Liver (tissue), 9 donors: ENCODE measurements around the gene GPBP1L1. TPM values are rescaled to one million over a fixed set of nuclear protein-coding genes. Genes with fewer than 3 reads are reported as not detected.
"Not testable (repeated sequence)": the region's sequence is repeated elsewhere in the genome, so short reads cannot be mapped to it uniquely, and the experiment has no call there.

Source experiments
- DNase-seq: peaks from one replicate; pipeline ENCODE4 v3.0.0-alpha.2; 2017; ENCODE audit warnings: low spot score
- H3K27ac ChIP-seq, 2 donors: one replicate each; pipeline ENCODE4 v1.7.0; 2013; ENCODE audit warnings: inconsistent platforms in 2 of 2, low read length in 2 of 2, control low read depth in 1 of 2, low read depth in 1 of 2, mild to moderate bottlenecking in 1 of 2
- H3K27me3 ChIP-seq, 4 donors: one replicate each; pipeline versions ENCODE4 v1.6.1 to v1.7.0; 2013; ENCODE audit warnings: low read length in 3 of 4, inconsistent platforms in 1 of 4, mild to moderate bottlenecking in 1 of 4, moderate library complexity in 1 of 4; ENCODE audit not compliant: control insufficient read depth in 4 of 4, insufficient read depth in 4 of 4
- H3K36me3 ChIP-seq, 4 donors: one replicate each; pipeline versions ENCODE4 v1.6.1 to v1.7.0; 2013; ENCODE audit warnings: low read length in 3 of 4, mild to moderate bottlenecking in 3 of 4, low read depth in 1 of 4, moderate library complexity in 1 of 4; ENCODE audit not compliant: control insufficient read depth in 4 of 4, insufficient read depth in 3 of 4
- H3K4me1 ChIP-seq, 4 donors: one replicate each; pipeline versions ENCODE4 v1.6.1 to v1.7.0; 2013; ENCODE audit warnings: low read length in 3 of 4, mild to moderate bottlenecking in 3 of 4, moderate library complexity in 1 of 4; ENCODE audit not compliant: control insufficient read depth in 4 of 4, insufficient read depth in 4 of 4
- H3K4me3 ChIP-seq, 3 donors: one replicate each; pipeline versions ENCODE4 v1.6.1 to v1.7.0; 2013; ENCODE audit warnings: low read length in 3 of 3, control low read depth in 1 of 3, low read depth in 1 of 3, mild to moderate bottlenecking in 1 of 3
- H3K9ac ChIP-seq, 2 donors: one replicate each; pipeline ENCODE4 v1.7.0; 2013; ENCODE audit warnings: low read length in 2 of 2, mild to moderate bottlenecking in 2 of 2, moderate library complexity in 2 of 2, control low read depth in 1 of 2, low read depth in 1 of 2
- H3K9me3 ChIP-seq, 4 donors: one replicate each; pipeline versions ENCODE4 v1.6.1 to v1.7.0; 2013; ENCODE audit warnings: low read length in 3 of 4; ENCODE audit not compliant: control insufficient read depth in 4 of 4
- ATF3 ChIP-seq: IDR thresholded peaks from 2 replicates; pipeline ENCODE4 v1.6.1; 2016; ENCODE audit warnings: antibody characterized with exemption
- CTCF ChIP-seq: fragments of 150-350 bp; IDR thresholded peaks from 2 replicates; pipeline ENCODE4 v1.5.1; 2017; ENCODE audit warnings: improper control_type of control experiment, low read depth, low read length; ENCODE audit not compliant: missing input control
- EGR1 ChIP-seq, 2 donors: IDR thresholded peaks; 2 replicates each; pipeline ENCODE4 v1.6.1; 2016 to 2018; ENCODE audit warnings: antibody characterized with exemption in 2 of 2, low read depth in 2 of 2
- FOXA1 ChIP-seq: IDR thresholded peaks from 2 replicates; pipeline ENCODE4 v1.6.1; 2016; ENCODE audit warnings: antibody characterized with exemption
- FOXA2 ChIP-seq: IDR thresholded peaks from 2 replicates; pipeline ENCODE4 v1.6.1; 2016; ENCODE audit warnings: antibody characterized with exemption
- GABPA ChIP-seq, 2 donors: IDR thresholded peaks in 1 of 2; conservative IDR thresholded peaks in 1 of 2; 2 replicates each; pipeline ENCODE4 v1.6.1; 2016; ENCODE audit warnings: antibody characterized with exemption in 2 of 2, mild to moderate bottlenecking in 1 of 2, moderate library complexity in 1 of 2
- HNF4A ChIP-seq, 2 donors: conservative IDR thresholded peaks; 2 replicates each; pipeline ENCODE4 v1.6.1; 2016; ENCODE audit warnings: antibody characterized with exemption in 2 of 2, mild to moderate bottlenecking in 2 of 2
- HNF4G ChIP-seq: IDR thresholded peaks from 2 replicates; pipeline ENCODE4 v1.6.1; 2016; ENCODE audit warnings: antibody characterized with exemption
- JUND ChIP-seq, 2 donors: IDR thresholded peaks; 2 replicates each; pipeline ENCODE4 v1.6.1; 2016; ENCODE audit warnings: antibody characterized with exemption in 2 of 2
- MAX ChIP-seq: IDR thresholded peaks from 2 replicates; pipeline ENCODE4 v1.6.1; 2016; ENCODE audit warnings: antibody characterized with exemption
- NR2F2 ChIP-seq: IDR thresholded peaks from 2 replicates; pipeline ENCODE4 v1.6.1; 2016; ENCODE audit warnings: antibody characterized with exemption
- RAD21 ChIP-seq, 2 donors: IDR thresholded peaks; 2 replicates each; pipeline ENCODE4 v1.6.1; 2016; ENCODE audit warnings: antibody characterized with exemption in 2 of 2, mild to moderate bottlenecking in 2 of 2
- REST ChIP-seq: IDR thresholded peaks from 2 replicates; pipeline ENCODE4 v1.6.1; 2016; ENCODE audit warnings: antibody characterized with exemption, mild to moderate bottlenecking
- RXRA ChIP-seq, 2 donors: IDR thresholded peaks; 2 replicates each; pipeline ENCODE4 v1.6.1; 2017 to 2018; ENCODE audit warnings: antibody characterized with exemption in 2 of 2, mild to moderate bottlenecking in 1 of 2
- SP1 ChIP-seq: IDR thresholded peaks from 2 replicates; pipeline ENCODE4 v1.6.1; 2018; ENCODE audit warnings: antibody characterized with exemption, mild to moderate bottlenecking
- TAF1 ChIP-seq: conservative IDR thresholded peaks from 2 replicates; pipeline ENCODE4 v1.6.1; 2016; ENCODE audit warnings: antibody characterized with exemption, mild to moderate bottlenecking
- YY1 ChIP-seq: IDR thresholded peaks from 2 replicates; pipeline ENCODE4 v1.6.1; 2016; ENCODE audit warnings: antibody characterized with exemption, mild to moderate bottlenecking
- ZBTB33 ChIP-seq: IDR thresholded peaks from 2 replicates; pipeline ENCODE4 v1.6.1; 2016; ENCODE audit warnings: antibody characterized with exemption
- WGBS: extraction: QIAGEN DNeasy Blood & Tissue Kit; methylation state at CpG from one replicate; pipeline ENCODE4 v1.1.7; 2013; 5-methylcytosine and 5-hydroxymethylcytosine counted together
- polyA plus RNA-seq, 2 donors: library from polyadenylated mRNA; stranded (reverse) in 1 of 2; unstranded in 1 of 2; fragments of 200-250 nt in 1 of 2; fragments of >200 nt in 1 of 2; fragmentation: Nextera tagmentation in 1 of 2; extraction: Ambion mirVana in 1 of 2; gene quantifications; one replicate each; pipeline versions ENCODE4 v1.2.1 to v1.2.3, GENCODE V29; 2013 to 2015
- total RNA-seq, 2 donors: library from RNA; depleted of rRNA; stranded (reverse); fragments of >200 nt; gene quantifications; one replicate each; pipeline ENCODE4 v1.2.3, GENCODE V29; 2014
- donor health status: healthy.
- donor health status: healthy.
- donor health status: healthy.
- donor health status: healthy.
- donor health status: healthy.

GPBP1L1 gene
- total and polyA plus RNA-seq, 4 donors, result 24.8 to 86.7 (median 53.5) TPM

GRCh38 chr1:45604239-45604638 is 82.1 kb downstream of the GPBP1L1 start:
- 96% methylated on average over 2 of the region's 2 CpGs for WGBS
- H3K9ac ChIP-seq, result no peak overlapping the region
- no peak for TF ChIP-seq REST
- no peak for TF ChIP-seq GABPA (IDR thresholded peaks at IDR 0.05 in 1 of 2, conservative IDR thresholded peaks at IDR 0.05 in 1 of 2)
- TF ChIP-seq TAF1, result no peak
- no peak for TF ChIP-seq YY1
- TF ChIP-seq JUND (IDR thresholded peaks at IDR 0.05), result no peak
- TF ChIP-seq HNF4G, result no peak
- no peak for TF ChIP-seq EGR1 (IDR thresholded peaks at IDR 0.05; ENCODE audit: low read depth in 2 of 2)
- no peak for TF ChIP-seq SP1
- TF ChIP-seq MAX, result no peak
- no peak for TF ChIP-seq CTCF
- TF ChIP-seq ZBTB33, result no peak
- no peak for TF ChIP-seq ATF3
- no peak for TF ChIP-seq NR2F2
- TF ChIP-seq RXRA (IDR thresholded peaks at IDR 0.05), result no peak
- no peak for TF ChIP-seq FOXA2
- no peak for TF ChIP-seq RAD21 (IDR thresholded peaks at IDR 0.05)
- TF ChIP-seq HNF4A (conservative IDR thresholded peaks at IDR 0.05), result no peak
- TF ChIP-seq FOXA1, result no peak
- H3K36me3 ChIP-seq, result peaks cover 4 to 27% (median 7%) of the 10 kb centered on the region in 4 donors
- H3K27ac ChIP-seq, result no peak overlapping the region
- no peak overlapping the region for H3K4me3 ChIP-seq
- H3K9me3 ChIP-seq, result no peaks in the 10 kb centered on the region
- H3K4me1 ChIP-seq, result peaks cover 0 to 7% (median 0%) of the 10 kb centered on the region in 4 donors
- no peak for DNase-seq
- H3K27me3 ChIP-seq, result no peaks in the 10 kb centered on the region

- peaks cover 0 to 12% (median 6%) of the 10 kb centered on the region in 4 donors for H3K36me3 ChIP-seq
- not testable (repeated sequence) for H3K4me1 ChIP-seq, H3K9me3 ChIP-seq, DNase-seq, H3K27me3 ChIP-seq, H3K4me3 ChIP-seq, H3K27ac ChIP-seq, H3K9ac ChIP-seq
- 98% methylated on average over 8 of the region's 8 CpGs for WGBS
These were observed 89.6 kb downstream of the GPBP1L1 start for GRCh38 chr1:45596765-45597164.
